Measurements from ENCODE around the gene SUN2. TPM values are rescaled to one million over a fixed set of nuclear protein-coding genes. Genes with fewer than 3 reads are reported as not detected.

SUN2 gene
- total and polyA plus RNA-seq, 2 donors (not counting 3 experiments of a cell fraction or from before 2014, with no cell fraction given) = 76.7 to 133 TPM

DNA sequence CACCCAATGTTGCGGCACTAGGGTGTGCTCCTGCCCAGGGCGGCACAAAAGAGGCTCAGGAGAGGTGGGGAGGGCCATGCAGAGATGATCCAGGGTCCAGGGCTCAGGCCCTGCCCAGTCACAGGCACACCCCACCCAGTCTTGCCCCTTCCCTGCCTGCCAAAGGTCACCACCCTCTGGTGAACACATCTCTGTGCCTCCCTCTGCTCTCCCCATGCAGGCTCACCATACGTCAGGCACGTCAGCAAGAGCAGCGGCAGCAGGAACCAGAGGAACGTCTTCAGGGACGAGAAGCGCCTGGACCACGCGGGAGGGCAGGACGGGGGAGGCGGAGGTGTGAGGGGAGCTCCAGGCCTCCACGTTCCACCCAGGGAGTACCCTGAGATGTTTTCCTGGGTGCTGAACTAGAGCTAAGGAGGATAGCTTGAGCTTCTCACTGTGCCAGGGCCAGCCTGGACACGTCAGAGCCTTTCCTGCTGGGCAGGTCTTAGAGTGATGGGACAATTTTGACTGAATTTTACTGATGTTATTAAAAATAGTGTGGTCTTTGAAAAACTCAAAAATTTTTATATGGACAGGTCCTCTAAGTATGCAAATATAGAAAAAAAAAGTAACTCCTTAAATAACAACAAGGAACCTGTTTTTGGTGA lies 7.2 kb downstream of the SUN2 start:
- ChIA-PET CTCF (interaction anchor here (0.7 to 1.5 kb wide), 3 partner anchors 13 to 30 kb away, joined by 3 read pairs; no protein-coding TSS in a partner anchor), POLR2A (no interaction called here)
- DNase-seq (ENCODE audit: low read depth, low spot score) (no peak), FAIRE-seq (no peak)
- BruUV-seq (replicated peaks) = no TSS peak
- Histone ChIP-seq H3K9me1 (replicated peaks; ENCODE audit: control insufficient read depth, extremely low read depth, insufficient read depth, low read length) (no peaks in the 10 kb centered on the region), H3K27me3 (ENCODE audit: control insufficient read depth in 2 of 2, insufficient read depth in 2 of 2, low read length in 2 of 2) (no peaks in the 10 kb centered on the region), H3K27ac (ENCODE audit: insufficient read depth, low read depth, low read length) (no peak overlapping the region), H4K20me1 (replicated peaks; ENCODE audit: control insufficient read depth, extremely low read depth, insufficient read depth, low read length) (no peaks in the 10 kb centered on the region), H3K4me2 (ENCODE audit: insufficient read depth, low read length) (no peak overlapping the region), H3K9me3 (replicated peaks; ENCODE audit: control insufficient read depth, insufficient read depth, low read length) (no peaks in the 10 kb centered on the region), H3K9ac (replicated peaks; ENCODE audit: extremely low read depth, insufficient read depth, low read length) (no peak overlapping the region), H3K36me3 (ENCODE audit: control insufficient read depth in 2 of 2, extremely low read depth in 1 of 2, insufficient read depth in 2 of 2, low read length in 2 of 2) (peaks cover 14 to 49% of the 10 kb centered on the region in 2 experiments), H3K4me3 (replicated peaks in 1 of 3; ENCODE audit: insufficient read depth in 1 of 3, low read depth in 1 of 3, low read length in 3 of 3) (no peak overlapping the region), H2AFZ (ENCODE audit: low read depth, low read length) (no peak overlapping the region), H3K79me2 (ENCODE audit: control insufficient read depth, insufficient read depth, low read length) (peaks cover under 1% of the 10 kb centered on the region), H3K4me1 (ENCODE audit: control insufficient read depth, extremely low read depth, insufficient read depth, low read length) (peaks cover under 1% of the 10 kb centered on the region)
- dilution Hi-C loops (cut with MboI; ENCODE audit: extremely low pct_ligation_motif_present, low sequenced_read_pairs) (no loop called here), intact Hi-C loops (cut with micrococcal nuclease) (no loop called here)
- TF ChIP-seq GATA2 (IDR thresholded peaks at IDR 0.05; ENCODE audit: insufficient read depth, insufficient read length, low read depth, low read length) = no peak
- TF ChIP-seq JUN (IDR thresholded peaks at IDR 0.05; ENCODE audit: borderline replicate concordance, insufficient read depth, insufficient read length, low read depth) = no peak
- no peak for TF ChIP-seq EZH2 (IDR thresholded peaks at IDR 0.05; ENCODE audit: borderline replicate concordance, low read depth, low read length, severe bottlenecking)
- TF ChIP-seq MYC (IDR thresholded peaks at IDR 0.05; ENCODE audit: low read depth, low read length) = no peak
- TF ChIP-seq, protein P1, sequence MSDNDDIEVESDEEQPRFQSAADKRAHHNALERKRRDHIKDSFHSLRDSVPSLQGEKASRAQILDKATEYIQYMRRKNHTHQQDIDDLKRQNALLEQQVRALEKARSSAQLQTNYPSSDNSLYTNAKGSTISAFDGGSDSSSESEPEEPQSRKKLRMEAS (IDR thresholded peaks at IDR 0.05; ENCODE audit: insufficient read depth, insufficient read length) = no peak
- TF ChIP-seq, protein P2, sequence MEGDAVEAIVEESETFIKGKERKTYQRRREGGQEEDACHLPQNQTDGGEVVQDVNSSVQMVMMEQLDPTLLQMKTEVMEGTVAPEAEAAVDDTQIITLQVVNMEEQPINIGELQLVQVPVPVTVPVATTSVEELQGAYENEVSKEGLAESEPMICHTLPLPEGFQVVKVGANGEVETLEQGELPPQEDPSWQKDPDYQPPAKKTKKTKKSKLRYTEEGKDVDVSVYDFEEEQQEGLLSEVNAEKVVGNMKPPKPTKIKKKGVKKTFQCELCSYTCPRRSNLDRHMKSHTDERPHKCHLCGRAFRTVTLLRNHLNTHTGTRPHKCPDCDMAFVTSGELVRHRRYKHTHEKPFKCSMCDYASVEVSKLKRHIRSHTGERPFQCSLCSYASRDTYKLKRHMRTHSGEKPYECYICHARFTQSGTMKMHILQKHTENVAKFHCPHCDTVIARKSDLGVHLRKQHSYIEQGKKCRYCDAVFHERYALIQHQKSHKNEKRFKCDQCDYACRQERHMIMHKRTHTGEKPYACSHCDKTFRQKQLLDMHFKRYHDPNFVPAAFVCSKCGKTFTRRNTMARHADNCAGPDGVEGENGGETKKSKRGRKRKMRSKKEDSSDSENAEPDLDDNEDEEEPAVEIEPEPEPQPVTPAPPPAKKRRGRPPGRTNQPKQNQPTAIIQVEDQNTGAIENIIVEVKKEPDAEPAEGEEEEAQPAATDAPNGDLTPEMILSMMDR (IDR thresholded peaks at IDR 0.05; ENCODE audit: extremely low read depth in 1 of 2, insufficient read depth in 1 of 2, low read depth in 1 of 2, low read length in 2 of 2) = no peak
- no peak for TF ChIP-seq POLR2AphosphoS5 (IDR thresholded peaks at IDR 0.05; ENCODE audit: insufficient read depth, low read depth, low read length)
- no peak for TF ChIP-seq POLR2A (IDR thresholded peaks at IDR 0.05; ENCODE audit: low read depth, low read length)
- no peak for TF ChIP-seq FOS (IDR thresholded peaks at IDR 0.05; ENCODE audit: borderline replicate concordance, insufficient read depth, low read length)
